Measurements from ENCODE around the gene CLK3.

- TF ChIP-seq CTCF (IDR thresholded peaks at IDR 0.05 in 8 of 11, conservative IDR thresholded peaks at IDR 0.05 in 3 of 11), result no peak
- no peak for TF ChIP-seq POLR2A (IDR thresholded peaks at IDR 0.05)
Observed at GRCh38 chr15:74593122-74593521, 22.5 kb upstream of the CLK3 start.

Measured in spleen (tissue), 7 donors.